Mesenchymal stem cell (in vitro differentiated cells and primary cell): ENCODE results near the gene SPRR2D. TPM values are rescaled to one million over a fixed set of nuclear protein-coding genes. Genes with fewer than 3 reads are reported as not detected.

Experiments
- DNase-seq: peaks from one replicate; pipeline ENCODE4 v3.0.0-alpha.2; 2013
- H2AFZ ChIP-seq: one replicate; pipeline ENCODE4 v1.6.1; 2013; ENCODE audit warnings: low read depth, mild to moderate bottlenecking, control low read depth, inconsistent platforms, low read length, moderate library complexity
- H2AK5ac ChIP-seq: 2 replicates; pipeline ENCODE4 v1.6.1; 2013; ENCODE audit warnings: low read length, moderate library complexity, mild to moderate bottlenecking, inconsistent platforms; ENCODE audit not compliant: severe bottlenecking
- H2BK120ac ChIP-seq: one replicate; pipeline ENCODE4 v1.6.1; 2013; ENCODE audit warnings: low read depth, mild to moderate bottlenecking, inconsistent platforms, low read length, moderate library complexity
- H2BK12ac ChIP-seq, 2 experiments: one replicate each; pipeline ENCODE4 v1.6.1; 2013; ENCODE audit warnings: inconsistent platforms in 2 of 2, low read length in 2 of 2, mild to moderate bottlenecking in 2 of 2, moderate library complexity in 2 of 2, control low read depth in 1 of 2
- H2BK15ac ChIP-seq: one replicate; pipeline ENCODE4 v1.6.1; 2013; ENCODE audit warnings: mild to moderate bottlenecking, low read depth, inconsistent platforms; ENCODE audit not compliant: poor library complexity, severe bottlenecking
- H2BK5ac ChIP-seq: 2 replicates; pipeline ENCODE4 v1.6.1; 2013; ENCODE audit warnings: low read depth, mild to moderate bottlenecking, low read length, control low read depth, inconsistent platforms; ENCODE audit not compliant: poor library complexity, severe bottlenecking
- H3K14ac ChIP-seq, 2 experiments: one replicate each; pipeline ENCODE4 v1.6.1; 2013; ENCODE audit warnings: inconsistent platforms in 2 of 2, low read length in 2 of 2, control low read depth in 1 of 2, mild to moderate bottlenecking in 1 of 2, moderate library complexity in 1 of 2
- H3K18ac ChIP-seq, 2 experiments: one replicate each; pipeline ENCODE4 v1.6.1; 2013; ENCODE audit warnings: inconsistent platforms in 2 of 2, low read length in 2 of 2, control low read depth in 1 of 2, low read depth in 1 of 2, mild to moderate bottlenecking in 1 of 2
- H3K23ac ChIP-seq, 2 experiments: one replicate each; pipeline ENCODE4 v1.6.1; 2013; ENCODE audit warnings: inconsistent platforms in 2 of 2, low read length in 2 of 2, mild to moderate bottlenecking in 2 of 2, moderate library complexity in 2 of 2, control low read depth in 1 of 2
- H3K27ac ChIP-seq: 2 replicates; pipeline ENCODE4 v1.5.1; 2013; ENCODE audit warnings: mild to moderate bottlenecking, moderate library complexity, low read length, control low read depth, inconsistent platforms; ENCODE audit not compliant: poor library complexity, severe bottlenecking
- H3K27me3 ChIP-seq, 2 experiments: 2 replicates each; pipeline versions ENCODE4 v1.6.1 to v1.7.0; 2013; ENCODE audit warnings: low read length in 2 of 2, mild to moderate bottlenecking in 2 of 2, moderate library complexity in 2 of 2, control low read depth in 1 of 2, inconsistent platforms in 1 of 2; ENCODE audit not compliant: control insufficient read depth in 1 of 2, insufficient read depth in 1 of 2
- H3K36me3 ChIP-seq, 2 experiments: 2 replicates each; pipeline versions ENCODE4 v1.6.1 to v1.7.0; 2013; ENCODE audit warnings: low read length in 2 of 2, control low read depth in 1 of 2, inconsistent platforms in 1 of 2, low read depth in 1 of 2, mild to moderate bottlenecking in 1 of 2; ENCODE audit not compliant: insufficient read depth in 2 of 2, control insufficient read depth in 1 of 2
- H3K4ac ChIP-seq, 2 experiments: one replicate each; pipeline ENCODE4 v1.6.1; 2013; ENCODE audit warnings: inconsistent platforms in 2 of 2, low read length in 2 of 2, mild to moderate bottlenecking in 2 of 2, moderate library complexity in 2 of 2, control low read depth in 1 of 2, low read depth in 1 of 2
- H3K4me1 ChIP-seq: 2 replicates; pipeline ENCODE4 v1.6.1; 2013; ENCODE audit warnings: low read depth, low read length, control low read depth; ENCODE audit not compliant: control insufficient read depth, insufficient read depth
- H3K4me2 ChIP-seq: 2 replicates; pipeline ENCODE4 v1.6.1; 2013; ENCODE audit warnings: low read length, mild to moderate bottlenecking, inconsistent platforms; ENCODE audit not compliant: poor library complexity, severe bottlenecking
- H3K4me3 ChIP-seq, 2 experiments: 2 replicates each; pipeline versions ENCODE4 v1.5.1 to v1.7.0; 2013; ENCODE audit warnings: low read length in 2 of 2, mild to moderate bottlenecking in 2 of 2, control low read depth in 1 of 2, low read depth in 1 of 2; ENCODE audit not compliant: insufficient read depth in 1 of 2
- H3K79me1 ChIP-seq: replicated peaks from 2 replicates; pipeline ENCODE4 v1.6.1; 2013; ENCODE audit warnings: mild to moderate bottlenecking, control low read depth, low read length, inconsistent platforms; ENCODE audit not compliant: poor library complexity, severe bottlenecking
- H3K9ac ChIP-seq: 2 replicates; pipeline ENCODE4 v1.7.0; 2013; ENCODE audit warnings: mild to moderate bottlenecking, low read length, moderate library complexity
- H3K9me3 ChIP-seq: 2 replicates; pipeline ENCODE4 v1.7.0; 2013; ENCODE audit warnings: mild to moderate bottlenecking, low read length; ENCODE audit not compliant: control insufficient read depth
- H4K8ac ChIP-seq: one replicate; pipeline ENCODE4 v1.6.1; 2013; ENCODE audit warnings: inconsistent platforms, mild to moderate bottlenecking, low read length, moderate library complexity
- H4K91ac ChIP-seq: one replicate; pipeline ENCODE4 v1.6.1; 2013; ENCODE audit warnings: mild to moderate bottlenecking, low read length, inconsistent platforms
- WGBS: methylation state at CpG from one replicate; pipeline ENCODE4 v1.1.7; 2013; ENCODE audit warnings: mixed read lengths; 5-methylcytosine and 5-hydroxymethylcytosine counted together
- small RNA-seq: library from polyadenylated mRNA; stranded (forward); fragments of <200 nt; extraction: miRNeasy Mini kit (QIAGEN cat#:217004); gene quantifications from one replicate; pipeline ENCODE3, GENCODE V24; 2013; ENCODE audit warnings: low read depth

SPRR2D gene

DNA sequence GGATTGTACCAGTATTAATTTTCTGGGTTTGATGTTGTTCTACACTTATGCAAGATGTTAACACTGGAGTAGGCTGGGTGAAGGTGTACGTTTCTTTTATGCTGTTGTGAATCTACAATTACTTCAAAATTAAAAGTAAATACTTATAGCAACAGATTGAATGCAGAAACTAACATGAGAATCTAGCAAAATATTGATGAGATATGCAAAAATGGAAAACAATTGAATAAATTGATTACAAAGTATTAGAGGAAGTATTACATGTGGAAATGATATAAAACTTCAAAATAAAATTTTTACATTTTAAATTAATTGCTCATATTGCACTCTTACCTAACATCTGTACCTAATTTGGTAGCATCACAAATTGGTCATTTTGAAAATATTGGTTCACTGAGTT is 45.1 kb downstream of the SPRR2D start:
- no peak overlapping the region for H3K4me3 ChIP-seq
- H3K4me1 ChIP-seq: no peaks in the 10 kb centered on the region
- no peak overlapping the region for H4K8ac ChIP-seq
- H3K23ac ChIP-seq: no peak overlapping the region
- H3K36me3 ChIP-seq: no peaks in the 10 kb centered on the region
- H3K14ac ChIP-seq: no peak overlapping the region
- H3K9ac ChIP-seq: no peak overlapping the region
- H3K27ac ChIP-seq: no peak overlapping the region
- H3K9me3 ChIP-seq: no peaks in the 10 kb centered on the region
- no CpG with 5 or more reads among the region's 1 CpG for WGBS
- no peak overlapping the region for H2BK5ac ChIP-seq
- H2BK12ac ChIP-seq: no peak overlapping the region
- no peak overlapping the region for H4K91ac ChIP-seq
- no peak overlapping the region for H2BK15ac ChIP-seq
- no peak overlapping the region for H2AK5ac ChIP-seq
- DNase-seq: no peak
- H3K79me1 ChIP-seq: no peaks in the 10 kb centered on the region
- H2BK120ac ChIP-seq: no peak overlapping the region
- no peak overlapping the region for H3K18ac ChIP-seq
- H2AFZ ChIP-seq: no peak overlapping the region
- H3K4ac ChIP-seq: no peak overlapping the region
- no peak overlapping the region for H3K4me2 ChIP-seq
- H3K27me3 ChIP-seq: no peaks in the 10 kb centered on the region

DNA sequence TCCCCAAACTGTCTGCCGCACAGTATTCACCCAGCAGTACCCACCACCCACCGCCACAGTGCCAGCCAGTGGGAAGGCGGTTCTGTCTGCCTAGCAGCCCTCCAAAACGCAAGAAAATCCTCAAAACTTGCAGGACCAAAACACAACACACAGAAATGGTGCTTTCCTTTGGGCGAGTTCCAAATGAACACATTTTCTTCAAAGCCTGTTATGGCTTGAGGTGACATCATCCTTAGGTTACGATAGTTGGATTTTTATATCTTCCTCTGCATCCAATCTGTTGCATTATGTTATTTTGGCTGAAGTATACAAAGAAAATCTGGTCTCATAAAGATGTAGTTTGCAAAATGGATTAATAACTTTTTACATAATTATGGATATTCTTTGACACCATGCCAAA is 47.7 kb downstream of the SPRR2D start:
- H2AFZ ChIP-seq: no peak overlapping the region
- 49% methylated on average over 4 of the region's 6 CpGs for WGBS
- no peak overlapping the region for H2BK12ac ChIP-seq

More for the DNA sequence above, 47.7 kb downstream of the SPRR2D start:
- H2BK5ac ChIP-seq: no peak overlapping the region
- peaks cover 0 to 3% of the 10 kb centered on the region in 2 experiments for H3K27me3 ChIP-seq
- no peak overlapping the region for H2BK120ac ChIP-seq
- no peaks in the 10 kb centered on the region for H3K9me3 ChIP-seq
- H2AK5ac ChIP-seq: no peak overlapping the region
- H3K4me1 ChIP-seq: no peaks in the 10 kb centered on the region
- H3K9ac ChIP-seq: no peak overlapping the region
- H3K4me3 ChIP-seq: no peak overlapping the region
- H4K8ac ChIP-seq: no peak overlapping the region
- no peak overlapping the region for H3K4me2 ChIP-seq
- DNase-seq: no peak
- H3K27ac ChIP-seq: no peak overlapping the region
- H2BK15ac ChIP-seq: no peak overlapping the region
- no peak overlapping the region for H3K14ac ChIP-seq
- H3K79me1 ChIP-seq: no peaks in the 10 kb centered on the region
- H3K18ac ChIP-seq: no peak overlapping the region
- H3K36me3 ChIP-seq: no peaks in the 10 kb centered on the region
- no peak overlapping the region for H3K4ac ChIP-seq
- no peak overlapping the region for H3K23ac ChIP-seq
- no peak overlapping the region for H4K91ac ChIP-seq

Small RNA genes lying within 50 kb of the gene (small RNA-seq; reads per million reads assigned to genes)
- gene AL356867.1: not detected
- gene RF00322: not detected
